HepG2 (cell line): Measurements from ENCODE around the gene CYLC2.

Experiments
- CEBPB ChIP-seq: IDR thresholded peaks from 2 replicates; pipeline ENCODE4 v1.6.1; 2011; ENCODE audit warnings: low read depth, low read length, improper control_type of control experiment, borderline replicate concordance
- CREB1 ChIP-seq, 2 experiments: fragments of 450-650 bp in 1 of 2; IDR thresholded peaks; 2 replicates each; pipeline ENCODE4 v1.6.1; 2016 to 2017; ENCODE audit warnings: control low read depth in 1 of 2, mild to moderate bottlenecking in 1 of 2, missing compliant biosample characterization in 1 of 2, missing genetic modification characterization in 1 of 2
- HMGA1 ChIP-seq: sonication (generic); formaldehyde crosslinking; conservative IDR thresholded peaks from 2 replicates; pipeline ENCODE4 v1.4.0; 2020; ENCODE audit warnings: missing genetic modification reagents
- HOXA9 ChIP-seq: sonication (generic); formaldehyde crosslinking; IDR thresholded peaks from 2 replicates; pipeline ENCODE4 v1.8.1; 2022; ENCODE audit warnings: missing genetic modification reagents, mild to moderate bottlenecking, moderate library complexity, borderline replicate concordance
- NR1H2 ChIP-seq: sonication (generic); formaldehyde crosslinking; IDR thresholded peaks from 2 replicates; pipeline ENCODE4 v1.8.1; 2022; ENCODE audit warnings: low read depth, missing genetic modification reagents, borderline replicate concordance
- NR2F2 ChIP-seq: IDR thresholded peaks from 2 replicates; pipeline ENCODE4 v1.6.1; 2012; ENCODE audit warnings: low read depth, inconsistent platforms, borderline replicate concordance
- RBAK ChIP-seq: sonication (generic); formaldehyde crosslinking; IDR thresholded peaks from 2 replicates; pipeline ENCODE4 v1.5.1; 2020; ENCODE audit warnings: mild to moderate bottlenecking, missing genetic modification reagents
- ZNF431 ChIP-seq: sonication (generic); formaldehyde crosslinking; IDR thresholded peaks from 2 replicates; pipeline ENCODE4 v1.9.0; 2022; ENCODE audit warnings: missing genetic modification reagents, low read depth, mild to moderate bottlenecking, borderline replicate concordance
- ZNF619 ChIP-seq: sonication (generic); formaldehyde crosslinking; IDR thresholded peaks from 2 replicates; pipeline ENCODE4 v1.4.0; 2020; ENCODE audit warnings: mild to moderate bottlenecking, missing genetic modification reagents
- ZSCAN21 ChIP-seq: sonication (generic); formaldehyde crosslinking; IDR thresholded peaks from 2 replicates; pipeline ENCODE4 v1.8.0; 2022; ENCODE audit warnings: mild to moderate bottlenecking, missing genetic modification reagents, moderate library complexity, borderline replicate concordance
- ZZZ3 ChIP-seq: sonication (generic); formaldehyde crosslinking; IDR thresholded peaks from 2 replicates; pipeline ENCODE4 v1.4.0; 2020; ENCODE audit warnings: missing genetic modification reagents, mild to moderate bottlenecking, borderline replicate concordance
- TF ChIP-seq, protein P1 (sequence below): sonication (generic); formaldehyde crosslinking; IDR thresholded peaks from 2 replicates; pipeline ENCODE4 v1.5.0; 2020; ENCODE audit warnings: mild to moderate bottlenecking, missing genetic modification reagents, moderate library complexity
- TF ChIP-seq, protein P2 (sequence below): sonication (generic); formaldehyde crosslinking; IDR thresholded peaks from 2 replicates; pipeline ENCODE4 v1.5.1; 2020; ENCODE audit warnings: missing genetic modification reagents, mild to moderate bottlenecking, borderline replicate concordance
- TF ChIP-seq, protein P3 (sequence below): fragments of 450-650 bp; IDR thresholded peaks from 2 replicates; pipeline ENCODE4 v1.6.1; 2016

DNA sequence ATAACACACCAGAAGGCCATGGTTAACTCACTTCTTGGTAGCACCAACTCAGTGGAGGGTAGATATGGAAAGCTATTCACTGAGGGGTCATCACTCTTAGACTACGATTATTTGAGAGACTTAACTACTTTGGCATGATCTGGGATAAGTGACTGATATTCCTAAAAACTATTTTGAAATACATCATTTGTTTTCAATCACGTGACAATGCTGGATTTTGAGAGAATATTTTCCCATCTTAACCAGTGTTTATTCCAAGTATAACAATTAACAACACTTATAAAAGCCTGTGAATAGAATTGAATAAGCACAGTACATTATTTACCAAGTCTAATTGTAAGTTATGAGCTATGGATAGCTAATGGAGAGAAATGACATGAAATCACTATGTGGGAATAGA lies 22.4 kb upstream of the CYLC2 start:
- no peak for TF ChIP-seq ZSCAN21 (CRISPR knock-in tag)
- no peak for TF ChIP-seq CEBPB
- TF ChIP-seq, protein P1, sequence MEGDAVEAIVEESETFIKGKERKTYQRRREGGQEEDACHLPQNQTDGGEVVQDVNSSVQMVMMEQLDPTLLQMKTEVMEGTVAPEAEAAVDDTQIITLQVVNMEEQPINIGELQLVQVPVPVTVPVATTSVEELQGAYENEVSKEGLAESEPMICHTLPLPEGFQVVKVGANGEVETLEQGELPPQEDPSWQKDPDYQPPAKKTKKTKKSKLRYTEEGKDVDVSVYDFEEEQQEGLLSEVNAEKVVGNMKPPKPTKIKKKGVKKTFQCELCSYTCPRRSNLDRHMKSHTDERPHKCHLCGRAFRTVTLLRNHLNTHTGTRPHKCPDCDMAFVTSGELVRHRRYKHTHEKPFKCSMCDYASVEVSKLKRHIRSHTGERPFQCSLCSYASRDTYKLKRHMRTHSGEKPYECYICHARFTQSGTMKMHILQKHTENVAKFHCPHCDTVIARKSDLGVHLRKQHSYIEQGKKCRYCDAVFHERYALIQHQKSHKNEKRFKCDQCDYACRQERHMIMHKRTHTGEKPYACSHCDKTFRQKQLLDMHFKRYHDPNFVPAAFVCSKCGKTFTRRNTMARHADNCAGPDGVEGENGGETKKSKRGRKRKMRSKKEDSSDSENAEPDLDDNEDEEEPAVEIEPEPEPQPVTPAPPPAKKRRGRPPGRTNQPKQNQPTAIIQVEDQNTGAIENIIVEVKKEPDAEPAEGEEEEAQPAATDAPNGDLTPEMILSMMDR (CRISPR knock-in tag), result no peak
- TF ChIP-seq, protein P2, sequence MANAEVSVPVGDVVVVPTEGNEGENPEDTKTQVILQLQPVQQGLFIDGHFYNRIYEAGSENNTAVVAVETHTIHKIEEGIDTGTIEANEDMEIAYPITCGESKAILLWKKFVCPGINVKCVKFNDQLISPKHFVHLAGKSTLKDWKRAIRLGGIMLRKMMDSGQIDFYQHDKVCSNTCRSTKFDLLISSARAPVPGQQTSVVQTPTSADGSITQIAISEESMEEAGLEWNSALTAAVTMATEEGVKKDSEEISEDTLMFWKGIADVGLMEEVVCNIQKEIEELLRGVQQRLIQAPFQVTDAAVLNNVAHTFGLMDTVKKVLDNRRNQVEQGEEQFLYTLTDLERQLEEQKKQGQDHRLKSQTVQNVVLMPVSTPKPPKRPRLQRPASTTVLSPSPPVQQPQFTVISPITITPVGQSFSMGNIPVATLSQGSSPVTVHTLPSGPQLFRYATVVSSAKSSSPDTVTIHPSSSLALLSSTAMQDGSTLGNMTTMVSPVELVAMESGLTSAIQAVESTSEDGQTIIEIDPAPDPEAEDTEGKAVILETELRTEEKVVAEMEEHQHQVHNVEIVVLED (CRISPR knock-in tag), result no peak
- no peak for TF ChIP-seq RBAK (CRISPR knock-in tag)
- TF ChIP-seq NR1H2 (CRISPR knock-in tag), result no peak
- TF ChIP-seq ZZZ3, result no peak
- no peak for TF ChIP-seq NR2F2
- no peak for TF ChIP-seq HMGA1 (CRISPR knock-in tag)
- no peak for TF ChIP-seq ZNF431
- no peak for TF ChIP-seq ZNF619
- TF ChIP-seq, protein P3, sequence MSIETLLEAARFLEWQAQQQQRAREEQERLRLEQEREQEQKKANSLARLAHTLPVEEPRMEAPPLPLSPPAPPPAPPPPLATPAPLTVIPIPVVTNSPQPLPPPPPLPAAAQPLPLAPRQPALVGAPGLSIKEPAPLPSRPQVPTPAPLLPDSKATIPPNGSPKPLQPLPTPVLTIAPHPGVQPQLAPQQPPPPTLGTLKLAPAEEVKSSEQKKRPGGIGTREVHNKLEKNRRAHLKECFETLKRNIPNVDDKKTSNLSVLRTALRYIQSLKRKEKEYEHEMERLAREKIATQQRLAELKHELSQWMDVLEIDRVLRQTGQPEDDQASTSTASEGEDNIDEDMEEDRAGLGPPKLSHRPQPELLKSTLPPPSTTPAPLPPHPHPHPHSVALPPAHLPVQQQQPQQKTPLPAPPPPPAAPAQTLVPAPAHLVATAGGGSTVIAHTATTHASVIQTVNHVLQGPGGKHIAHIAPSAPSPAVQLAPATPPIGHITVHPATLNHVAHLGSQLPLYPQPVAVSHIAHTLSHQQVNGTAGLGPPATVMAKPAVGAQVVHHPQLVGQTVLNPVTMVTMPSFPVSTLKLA, result no peak
- TF ChIP-seq HOXA9, result no peak
- TF ChIP-seq CREB1 (IDR thresholded peaks at IDR 0.05), result no peak
- TF ChIP-seq CREB1 (CRISPR knock-in tag; IDR thresholded peaks at IDR 0.05), result no peak
